Measurements from ENCODE around the gene PCYOX1L. TPM values are rescaled to one million over a fixed set of nuclear protein-coding genes. Genes with fewer than 3 reads are reported as not detected.

Gene PCYOX1L
- total and polyA plus RNA-seq, 2 of the 8 experiments (the other 6 are each of a cell fraction or from before 2014, with no cell fraction given): 6.8 to 17.2 TPM

- TF ChIP-seq CHD2 (IDR thresholded peaks at IDR 0.05; ENCODE audit: low read length): no peak
- no peak for TF ChIP-seq SP4 (IDR thresholded peaks at IDR 0.05; ENCODE audit: low read length)
- TF ChIP-seq GTF2F1 (IDR thresholded peaks at IDR 0.05; ENCODE audit: borderline replicate concordance, low read depth, low read length): no peak
- 0 out of 2 replicates have a peak, but pooled peaks have one; percentile 64 for TF ChIP-seq RXRA (IDR thresholded peaks at IDR 0.05; ENCODE audit: insufficient read depth, low read depth, low read length)
- TF ChIP-seq RFX5 (IDR thresholded peaks at IDR 0.05; ENCODE audit: borderline replicate concordance, low read depth, low read length): no peak
Observed at GRCh38 chr5:149406203-149406978, 48.5 kb downstream of the PCYOX1L start (continued).
